ENCODE measurements around the gene ZNF737.
"Not testable (repeated sequence)": the region's sequence is repeated elsewhere in the genome, so short reads cannot be mapped to it uniquely, and the experiment has no call there.

The ZNF737 gene

DNA sequence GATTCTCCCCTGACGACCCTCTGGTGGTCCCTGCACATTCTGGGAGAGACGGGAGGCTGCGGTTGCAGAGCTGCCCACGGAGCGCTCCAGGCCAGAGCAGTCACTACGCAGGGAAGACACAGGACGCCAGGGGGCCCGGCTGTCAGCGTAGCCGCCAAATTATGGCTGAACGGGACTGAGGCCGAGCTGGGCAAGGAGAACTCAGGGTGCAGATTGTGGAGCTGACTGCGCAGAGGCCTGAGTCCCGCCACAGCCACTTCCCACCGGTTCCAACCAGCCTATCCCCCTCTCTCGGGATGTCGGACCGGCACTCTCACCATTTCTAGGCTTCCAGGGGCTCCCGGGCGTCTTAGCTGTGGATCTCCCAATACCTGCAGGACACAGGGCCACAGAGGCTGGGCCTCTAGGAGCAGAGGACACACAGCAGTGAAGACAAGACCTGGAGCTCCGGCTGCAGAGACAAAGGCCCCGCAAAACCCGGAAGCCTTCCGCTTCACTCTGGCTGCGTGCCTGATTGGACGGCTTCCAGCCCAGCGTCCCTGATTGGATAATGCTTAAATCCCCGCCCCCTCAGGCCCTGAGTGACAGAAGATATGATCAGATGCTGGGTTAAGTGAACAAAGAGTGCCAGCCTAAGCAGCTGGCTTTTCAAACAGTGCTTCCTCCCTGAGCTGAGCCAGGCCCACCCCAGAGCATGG, at the start of gene ZNF737:
ZNF737 (minus strand) TSS at position 461 of the 698 bp plus-strand sequence; CDS start at position 320, 141 bp downstream.
- DNase-seq: peak; percentile 95

DNA sequence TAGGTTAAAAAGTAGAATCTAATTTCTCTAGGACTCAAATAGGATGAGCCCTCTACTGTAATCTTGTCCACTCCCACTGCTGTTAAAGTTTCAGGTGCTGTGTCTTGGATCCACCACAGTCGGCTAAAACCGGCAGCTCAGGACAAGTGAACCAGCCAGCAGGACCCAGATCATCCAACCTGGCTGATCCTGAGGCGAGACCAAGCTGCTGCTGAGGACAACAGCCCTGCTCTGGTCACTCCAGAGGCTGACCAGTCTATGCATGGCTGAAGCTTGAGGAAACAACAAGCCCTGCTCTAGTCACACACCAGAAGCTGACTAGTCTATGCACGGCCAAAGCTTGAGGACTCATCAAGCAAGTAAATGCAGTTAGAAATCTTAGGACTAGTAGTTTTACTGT, 49.4 kb upstream of the ZNF737 start:
- not testable (repeated sequence) for DNase-seq

DNA sequence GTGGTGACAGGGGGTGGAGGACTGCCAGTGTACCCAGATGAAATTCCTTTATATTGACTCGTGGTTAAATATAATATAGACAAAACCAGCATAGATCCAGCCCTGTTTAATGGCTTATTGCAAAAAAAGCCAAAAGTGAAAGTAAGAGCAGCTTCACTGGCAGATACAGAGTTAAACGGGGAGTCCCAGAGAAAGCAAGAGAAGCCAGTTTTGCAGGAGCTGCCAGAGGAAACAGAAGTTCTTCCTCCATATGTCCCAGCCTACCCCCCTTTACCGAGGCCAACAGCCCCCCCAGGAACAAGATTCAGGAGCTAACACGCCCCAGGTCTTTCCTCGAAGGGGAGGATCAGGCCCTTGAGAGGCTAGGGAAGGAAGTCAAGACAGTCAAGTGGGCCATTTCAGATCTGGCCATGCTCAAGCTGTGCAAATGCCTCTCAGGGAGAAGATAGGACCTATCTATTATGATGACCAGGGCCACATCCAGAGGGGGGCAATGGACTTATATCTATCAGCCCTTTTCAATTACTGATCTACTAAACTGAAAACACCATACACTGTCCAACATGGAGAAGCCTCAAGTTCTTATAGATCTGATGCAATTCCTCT, 47.2 kb upstream of the ZNF737 start:
- DNase-seq: no peak

DNA sequence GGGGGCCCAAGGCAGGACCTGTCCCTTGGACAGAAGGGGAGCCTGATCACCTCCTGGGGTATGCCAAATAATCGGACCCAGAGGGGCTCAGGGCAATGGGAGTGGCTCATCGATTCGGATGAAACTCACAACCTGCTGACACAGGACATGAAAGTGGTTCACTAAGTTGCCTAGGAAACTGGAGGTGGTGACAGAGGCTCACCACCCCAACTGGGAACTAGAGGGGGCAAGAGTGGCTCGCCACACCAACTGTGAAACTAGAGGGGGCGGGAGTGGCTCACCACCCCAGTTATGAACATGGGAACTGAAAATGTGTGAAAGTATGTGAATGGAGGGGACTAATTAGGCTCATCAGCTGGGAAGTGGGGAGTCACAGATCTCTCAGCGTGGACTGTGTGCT, 46.3 kb upstream of the ZNF737 start:
- no peak for DNase-seq

DNA sequence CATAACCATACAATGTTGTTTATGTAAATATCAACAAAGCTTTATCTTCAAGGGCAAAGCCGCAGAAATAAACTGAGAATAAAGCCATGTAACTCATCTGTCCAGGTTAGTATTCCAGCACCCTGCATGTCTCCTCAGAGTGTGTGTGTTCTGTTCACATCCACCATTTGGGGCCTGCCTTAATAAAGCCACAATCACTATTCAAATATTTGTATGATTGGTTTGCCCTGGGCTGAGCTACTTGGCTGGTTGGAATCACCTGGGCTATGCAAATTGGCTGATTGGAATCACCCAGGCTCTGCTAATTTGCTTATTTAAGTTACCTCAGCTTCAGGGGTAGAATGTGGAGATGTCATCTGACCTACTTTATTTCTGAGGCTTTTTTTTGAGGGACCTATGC, 42.4 kb upstream of the ZNF737 start:
- no peak for DNase-seq

DNA sequence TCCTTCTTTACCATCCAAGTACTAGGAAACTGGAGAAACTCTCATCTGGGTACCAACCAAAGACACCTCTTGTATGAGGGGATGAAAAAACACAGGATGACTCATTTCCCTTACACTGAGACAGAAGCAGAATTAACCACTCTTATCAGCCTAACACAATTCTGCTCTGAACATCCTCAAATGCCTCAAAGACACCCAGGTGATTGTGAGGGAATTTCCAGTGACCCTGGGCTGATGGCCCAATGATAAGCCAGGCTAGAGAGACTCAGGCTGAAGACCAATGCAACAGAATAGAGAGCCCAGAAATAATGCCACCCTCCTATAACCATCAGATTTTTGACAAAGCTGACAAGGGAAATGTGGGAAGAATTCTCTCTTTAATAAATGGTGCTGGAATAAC, 7.0 kb downstream of the ZNF737 start:
- no peak for DNase-seq

DNA sequence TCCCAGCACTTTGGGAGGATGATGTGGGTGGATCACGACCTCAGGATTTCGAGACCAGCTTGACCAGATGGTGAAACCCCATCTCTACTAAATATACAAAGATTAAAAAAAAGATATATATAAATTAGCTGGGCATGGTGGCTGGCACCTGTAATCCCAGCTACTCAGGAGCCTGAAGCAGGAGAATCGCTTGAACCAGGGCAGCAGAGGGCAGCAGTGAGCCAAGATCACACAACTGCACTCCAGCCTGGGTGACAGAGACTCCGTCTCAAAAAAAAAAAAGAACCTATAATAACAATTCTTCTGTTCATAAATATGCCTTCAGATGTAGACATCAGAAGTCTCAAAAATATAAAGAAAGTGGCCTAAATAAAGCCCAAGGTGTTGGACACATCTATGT, 7.6 kb downstream of the ZNF737 start:
- no peak for DNase-seq

DNA sequence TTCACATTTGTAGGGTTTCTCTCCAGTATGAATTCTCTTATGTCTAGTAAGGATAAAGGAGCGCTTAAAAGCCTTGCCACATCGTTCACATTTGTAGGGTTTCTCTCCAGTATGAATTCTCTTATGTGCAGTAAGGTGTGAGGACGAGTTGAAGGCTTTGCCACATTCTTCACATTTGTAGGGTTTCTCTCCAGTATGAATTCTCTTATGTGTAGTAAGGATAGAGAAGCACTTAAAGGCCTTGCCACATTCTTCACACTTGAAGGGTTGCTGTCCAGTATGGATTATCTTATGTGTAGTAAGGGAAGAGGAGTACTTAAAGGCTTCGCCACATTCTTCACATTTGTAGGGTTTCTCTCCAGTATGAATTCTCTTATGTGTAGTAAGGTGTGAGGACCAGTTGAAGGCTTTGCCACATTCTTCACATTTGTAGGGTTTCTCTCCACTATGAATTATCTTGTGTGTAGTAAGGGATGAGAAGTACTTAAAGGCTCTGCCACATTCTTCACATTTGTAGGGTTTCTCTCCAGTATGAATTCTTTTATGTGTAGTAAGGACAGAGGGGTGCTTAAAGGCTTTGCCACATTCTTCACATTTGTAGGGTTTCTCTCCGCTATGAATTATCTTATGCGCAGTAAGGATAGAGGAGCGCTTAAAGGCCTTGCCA, 20.8 kb downstream of the ZNF737 start:
- DNase-seq: not testable (repeated sequence)

DNA sequence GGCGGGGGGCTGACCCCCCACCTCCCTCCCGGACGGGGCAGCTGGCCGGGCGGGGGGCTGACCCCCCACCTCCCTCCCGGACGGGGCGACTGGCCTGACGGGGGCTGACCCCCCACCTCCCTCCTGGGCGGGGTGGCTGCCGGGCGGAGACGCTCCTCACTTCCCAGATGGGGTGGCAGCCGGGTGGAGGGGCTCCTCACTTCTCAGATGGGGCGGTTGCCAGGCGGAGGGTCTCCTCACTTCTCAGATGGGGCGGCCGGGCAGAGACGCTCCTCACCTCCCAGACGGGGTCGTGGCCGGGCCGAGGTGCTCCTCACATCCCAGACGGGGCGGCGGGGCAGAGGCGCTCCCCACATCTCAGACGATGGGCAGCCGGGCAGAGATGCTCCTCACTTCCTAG, 35.3 kb downstream of the ZNF737 start:
- not testable (repeated sequence) for DNase-seq

DNA sequence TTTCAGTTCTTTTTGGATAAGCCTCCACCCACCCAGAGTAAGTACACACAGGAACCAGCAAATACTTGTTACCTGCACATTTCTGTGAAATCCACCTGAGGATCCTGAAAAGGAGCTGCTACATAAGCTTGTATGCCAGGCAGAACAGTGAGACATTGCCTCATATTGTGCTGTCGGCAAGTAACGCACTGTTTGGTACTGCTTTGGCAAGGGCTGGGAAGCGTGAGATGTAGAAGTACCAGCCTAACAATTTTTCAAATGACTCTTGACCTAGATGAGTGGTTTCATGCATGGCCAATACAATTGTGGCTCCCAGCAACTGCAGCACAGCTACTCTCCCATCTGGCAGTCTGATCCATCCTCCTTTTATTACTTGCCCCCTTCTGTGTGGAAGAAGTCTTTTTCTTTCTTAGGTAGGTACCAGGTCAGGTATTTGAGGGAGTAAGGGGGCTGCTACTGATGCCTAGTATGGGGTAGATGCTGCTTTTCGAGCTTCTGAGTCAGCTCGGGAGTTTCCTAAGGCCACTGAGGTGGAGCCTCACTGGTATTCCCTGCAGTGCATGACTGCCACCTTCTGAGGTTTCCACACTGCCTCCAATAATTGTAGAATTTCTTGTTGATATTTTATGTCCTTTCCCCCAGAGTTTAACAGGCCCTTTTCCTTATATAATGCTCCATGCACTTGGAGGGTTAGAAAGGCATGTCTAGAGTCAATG, 52.2 kb downstream of the ZNF737 start:
- DNase-seq: no peak

DNA sequence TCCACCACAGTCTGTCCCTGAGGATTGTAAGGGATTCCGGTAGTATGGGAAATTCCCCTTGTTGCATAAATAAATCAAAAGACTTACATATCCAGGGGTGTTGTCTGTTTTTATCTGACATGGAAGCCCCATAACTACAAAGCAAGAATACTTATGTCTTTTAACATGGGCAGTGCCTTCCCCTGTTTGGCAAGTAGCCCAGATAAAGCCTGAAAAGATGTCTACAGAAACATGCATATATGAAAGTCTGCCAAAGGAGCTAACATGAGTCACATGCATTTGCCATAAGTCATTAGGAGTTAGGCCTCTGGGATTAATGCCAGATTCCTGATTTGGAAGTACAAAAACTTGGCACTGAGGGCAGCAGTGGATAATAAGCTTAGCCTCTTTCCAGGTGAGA, 62.1 kb downstream of the ZNF737 start:
- DNase-seq: no peak

Measured in retina (tissue), 1 donor.